Measurements from ENCODE around the gene EPAS1. TPM values are rescaled to one million over a fixed set of nuclear protein-coding genes. Genes with fewer than 3 reads are reported as not detected.
A peak's percentile ranks its signal among the peaks of the same experiment; 100 is the strongest.

Gene EPAS1
- total and polyA plus RNA-seq, 2 of the 13 experiments (the other 11 are each of a cell fraction or from before 2014, with no cell fraction given): 47.1 to 182 TPM

GRCh38 chr2:46299365-46300263, 2.4 kb downstream of the EPAS1 start (continued):
- no peak for TF ChIP-seq HHEX (CRISPR knock-in tag; IDR thresholded peaks at IDR 0.05)
- TF ChIP-seq BRCA1 (CRISPR knock-in tag; IDR thresholded peaks at IDR 0.05): peak; percentile 23; the same call in 1 of the 2 replicates
- no peak for TF ChIP-seq EHMT2 (IDR thresholded peaks at IDR 0.05; ENCODE audit: borderline replicate concordance, low read depth, low read length)
- TF ChIP-seq ZBTB46 (CRISPR knock-in tag; IDR thresholded peaks at IDR 0.05; ENCODE audit: borderline replicate concordance): no peak
- TF ChIP-seq ZNF503 (CRISPR knock-in tag; IDR thresholded peaks at IDR 0.05): no peak
- 0 out of 2 replicates have a peak, but pooled peaks have one; percentile 25 for TF ChIP-seq POGK (CRISPR knock-in tag; conservative IDR thresholded peaks at IDR 0.05)
- TF ChIP-seq NFYB (CRISPR knock-in tag; IDR thresholded peaks at IDR 0.05): no peak; the same call in 1 of the 2 replicates
- no peak for TF ChIP-seq ZNF616 (CRISPR knock-in tag; IDR thresholded peaks at IDR 0.05; ENCODE audit: low read depth)
- no peak for TF ChIP-seq ATF5 (CRISPR knock-in tag; IDR thresholded peaks at IDR 0.05; ENCODE audit: low read depth)
- no peak; the same call in 1 of the 2 replicates for TF ChIP-seq NCOR1 (IDR thresholded peaks at IDR 0.05; ENCODE audit: borderline replicate concordance, low read length)
- TF ChIP-seq ZBTB34 (CRISPR knock-in tag; IDR thresholded peaks at IDR 0.05): no peak
- TF ChIP-seq SMC3 (IDR thresholded peaks at IDR 0.05; ENCODE audit: low read length): peak; percentile 27; the same call in 1 of the 2 replicates
- TF ChIP-seq ZNF543 (CRISPR knock-in tag; IDR thresholded peaks at IDR 0.05): peak; percentile 51; the same call in 1 of the 2 replicates
- TF ChIP-seq ZMAT5 (CRISPR knock-in tag; IDR thresholded peaks at IDR 0.05; ENCODE audit: borderline replicate concordance, low read depth): no peak
- peak; percentile 59; the same call in 1 of the 2 replicates for TF ChIP-seq ZNF30 (CRISPR knock-in tag; IDR thresholded peaks at IDR 0.05)
- no peak for TF ChIP-seq KLF13 (CRISPR knock-in tag; IDR thresholded peaks at IDR 0.05)
- TF ChIP-seq ZNF234 (CRISPR knock-in tag; conservative IDR thresholded peaks at IDR 0.05): no peak; the same call in 1 of the 2 replicates
- TF ChIP-seq ZNF850 (CRISPR knock-in tag; conservative IDR thresholded peaks at IDR 0.05): no peak
- no peak for TF ChIP-seq XBP1 (CRISPR knock-in tag; IDR thresholded peaks at IDR 0.05)
- TF ChIP-seq EED (CRISPR knock-in tag; IDR thresholded peaks at IDR 0.05): 0 out of 2 replicates have a peak, but pooled peaks have one; percentile 73
- TF ChIP-seq ZSCAN29 (CRISPR knock-in tag; conservative IDR thresholded peaks at IDR 0.05): 0 out of 2 replicates have a peak, but pooled peaks have one; percentile 19
